NCI-H2107 treated with DMSO at 0.1 percent for 48 hours (cell line): ENCODE measurements around the gene DNAH17.
"Not testable (repeated sequence)": the region's sequence is repeated elsewhere in the genome, so short reads cannot be mapped to it uniquely, and the experiment has no call there.

Experiments used
- DNase-seq: peaks from one replicate; lab custom pipeline; 2025; ENCODE audit not compliant: unreplicated experiment; lab: John Stamatoyannopoulos, UW

Gene DNAH17

DNA sequence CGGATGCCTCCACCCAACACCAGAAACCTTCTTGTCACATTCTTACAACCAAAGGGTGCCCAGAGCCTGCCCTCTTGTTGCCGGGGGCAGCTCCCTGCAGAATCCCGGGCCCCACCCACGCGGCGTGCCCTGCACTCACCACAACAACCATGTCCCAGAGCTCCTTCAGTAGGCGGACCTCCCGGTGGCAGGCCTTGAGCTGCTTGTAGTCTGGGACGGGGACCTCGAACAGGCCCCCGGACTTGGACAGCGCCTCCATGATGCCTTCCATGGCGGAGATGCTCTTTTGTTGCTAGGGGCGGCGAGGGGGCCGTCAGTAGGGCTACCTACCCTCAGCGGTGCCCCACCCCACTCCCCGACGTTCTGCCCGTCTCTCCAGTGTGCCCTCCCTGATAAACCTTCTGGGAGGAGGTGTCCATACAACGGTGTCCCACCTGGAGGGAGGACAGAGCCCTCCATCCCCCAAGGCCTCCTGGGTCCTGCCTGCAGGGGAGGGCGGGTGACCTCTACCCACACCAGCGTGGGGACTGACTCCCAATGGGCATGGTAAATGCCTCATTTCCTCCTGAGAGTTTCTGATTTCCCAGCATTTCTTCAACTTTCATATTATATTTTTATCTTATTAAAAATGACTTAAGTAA, 52.2 kb downstream of the DNAH17 start:
- DNase-seq: no peak

DNA sequence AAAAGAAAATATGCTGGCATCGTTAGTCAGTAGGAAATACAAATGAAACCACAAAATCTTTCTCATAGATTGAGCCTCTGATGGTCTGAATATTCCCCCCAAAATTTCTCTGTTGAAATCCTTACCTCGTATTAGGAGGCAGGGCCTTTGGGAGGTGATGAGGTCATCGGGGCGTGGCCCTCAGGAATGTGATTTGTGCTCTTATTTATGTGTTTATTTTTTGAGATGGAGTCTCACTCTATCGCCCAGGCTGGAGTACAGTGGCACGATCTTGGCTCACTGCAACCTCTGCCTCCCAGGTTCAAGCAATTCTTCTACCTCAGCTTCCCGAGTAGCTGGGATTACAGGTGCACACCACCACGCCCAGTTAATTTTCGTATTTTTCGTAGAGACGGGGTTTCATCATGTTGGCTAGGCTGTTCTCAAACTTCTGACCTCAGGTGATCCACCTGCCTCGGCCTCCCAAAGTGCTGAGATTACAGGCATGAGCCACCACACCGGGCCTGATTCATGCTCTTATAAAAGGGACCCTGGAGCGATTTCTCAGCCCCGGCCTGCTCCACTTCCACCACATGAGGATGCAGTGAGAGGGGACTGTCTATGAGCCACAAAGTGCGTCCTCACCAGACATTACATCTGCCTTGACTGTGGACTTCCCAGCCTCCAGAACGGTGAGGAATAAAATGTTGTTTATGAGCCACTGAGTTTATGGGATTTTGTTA, 53.1 kb downstream of the DNAH17 start:
- no peak for DNase-seq

DNA sequence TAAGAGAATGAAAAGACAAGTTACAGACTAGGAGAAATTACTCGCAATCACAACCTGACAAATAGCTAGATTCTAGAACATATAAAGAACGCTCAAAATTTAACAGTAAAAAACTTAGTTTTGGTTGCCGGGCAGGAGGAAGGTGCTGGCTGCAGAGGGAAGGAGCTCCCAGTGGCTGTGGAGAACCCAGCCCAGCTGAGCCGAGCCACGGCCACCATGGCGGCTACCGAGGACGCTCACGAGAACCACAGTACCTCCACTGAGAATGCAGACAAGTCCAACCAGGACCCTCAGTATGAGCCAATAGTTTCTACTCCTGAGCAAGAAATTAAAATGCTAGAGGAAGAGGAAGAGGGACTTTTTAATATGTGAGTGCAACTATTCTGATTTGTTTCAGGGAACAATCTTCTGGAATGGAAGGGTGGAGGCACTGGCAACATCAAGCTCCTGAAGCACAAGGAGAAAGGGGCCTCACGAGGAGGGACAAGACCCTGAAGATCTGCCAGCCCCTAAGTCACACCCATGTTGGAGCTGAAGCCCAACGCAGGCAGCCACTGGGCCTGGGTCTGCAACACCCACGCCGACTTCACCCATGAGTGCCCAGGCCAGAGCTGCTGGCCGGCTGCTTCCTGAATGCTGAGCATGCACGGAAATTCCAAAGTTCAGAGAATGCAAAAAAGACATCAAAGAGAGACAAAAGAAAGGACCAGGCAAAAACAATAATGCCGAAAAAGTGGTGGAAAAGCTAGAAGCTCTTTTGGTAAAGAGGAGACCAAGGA, 55.0 kb downstream of the DNAH17 start:
- DNase-seq: no peak

DNA sequence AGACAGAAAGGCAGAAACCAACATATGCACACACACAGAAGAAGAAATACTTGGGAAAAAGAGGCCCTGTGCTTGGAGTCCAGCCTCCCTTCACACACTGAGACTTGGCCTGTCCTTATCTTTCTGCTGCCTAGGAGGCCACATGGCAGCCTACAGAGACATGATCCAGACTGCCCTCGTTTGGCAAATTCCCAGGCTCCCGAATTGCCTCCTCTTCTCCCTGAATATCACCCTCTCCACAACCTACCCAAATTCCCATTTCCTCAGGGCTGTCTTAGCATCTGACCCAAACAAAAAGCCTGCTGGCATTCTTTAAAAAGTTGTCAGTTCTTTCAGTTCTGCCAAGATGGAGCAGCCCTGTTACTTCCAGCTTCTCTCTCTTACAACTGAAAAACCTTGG, 59.8 kb downstream of the DNAH17 start:
- no peak for DNase-seq

DNA sequence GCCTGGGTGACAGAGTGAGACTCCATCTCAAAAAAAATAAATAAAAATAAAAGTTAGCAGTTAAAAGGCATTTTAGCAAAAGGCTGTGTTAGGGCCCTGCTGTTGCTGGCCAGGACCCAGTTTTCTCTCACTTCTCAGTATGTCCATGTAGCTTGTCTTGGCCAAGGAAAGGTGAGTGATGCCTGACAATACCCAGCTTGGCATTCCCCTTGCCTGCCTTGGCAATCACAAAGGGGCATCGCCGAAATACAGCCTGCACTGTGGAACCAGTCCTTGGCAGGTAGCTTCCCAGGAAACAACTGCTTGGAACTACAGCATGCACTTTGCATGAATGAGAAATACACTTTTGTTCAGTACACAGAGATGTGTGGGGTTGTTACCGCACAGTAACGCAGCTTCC, 61.7 kb downstream of the DNAH17 start:
- DNase-seq: no peak

DNA sequence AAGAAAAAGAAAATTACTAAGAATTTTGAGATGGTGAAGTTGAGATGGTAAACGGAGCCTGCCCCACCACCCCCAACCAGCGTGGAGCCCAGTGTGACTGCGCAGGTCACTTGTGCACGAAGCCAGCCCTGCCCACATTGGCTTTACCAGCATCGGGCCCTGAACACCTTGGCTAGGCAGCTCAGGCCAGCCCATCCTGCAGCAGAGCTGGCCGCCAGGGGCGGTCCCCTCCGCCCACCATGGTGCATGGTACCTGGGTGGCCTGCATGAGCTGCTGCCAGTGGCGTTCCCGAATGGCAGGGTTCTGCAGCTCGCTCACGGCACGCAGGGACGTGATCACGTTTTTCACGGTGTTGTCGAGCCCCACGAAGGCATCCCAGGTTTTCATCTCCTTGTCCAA, 62.7 kb downstream of the DNAH17 start:
- DNase-seq: no peak

DNA sequence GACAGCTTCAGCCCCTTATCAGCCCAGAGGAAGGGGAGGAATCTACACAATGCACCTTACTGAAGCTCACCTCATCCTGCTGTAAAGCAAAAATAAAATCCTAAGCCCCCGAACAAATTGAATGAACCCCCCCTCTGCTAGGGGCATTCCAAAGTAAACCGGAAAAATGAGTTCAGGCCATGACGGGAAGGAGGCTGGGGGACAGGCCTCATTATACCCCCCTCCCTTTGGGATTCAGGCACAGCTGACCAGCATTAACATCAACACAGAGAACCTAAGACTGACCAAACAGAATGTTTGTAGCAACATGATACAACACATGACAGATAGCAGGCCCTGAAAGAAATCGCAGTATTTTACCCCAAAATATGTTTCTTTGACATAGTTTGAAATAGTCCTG, 64.2 kb downstream of the DNAH17 start:
- no peak for DNase-seq

DNA sequence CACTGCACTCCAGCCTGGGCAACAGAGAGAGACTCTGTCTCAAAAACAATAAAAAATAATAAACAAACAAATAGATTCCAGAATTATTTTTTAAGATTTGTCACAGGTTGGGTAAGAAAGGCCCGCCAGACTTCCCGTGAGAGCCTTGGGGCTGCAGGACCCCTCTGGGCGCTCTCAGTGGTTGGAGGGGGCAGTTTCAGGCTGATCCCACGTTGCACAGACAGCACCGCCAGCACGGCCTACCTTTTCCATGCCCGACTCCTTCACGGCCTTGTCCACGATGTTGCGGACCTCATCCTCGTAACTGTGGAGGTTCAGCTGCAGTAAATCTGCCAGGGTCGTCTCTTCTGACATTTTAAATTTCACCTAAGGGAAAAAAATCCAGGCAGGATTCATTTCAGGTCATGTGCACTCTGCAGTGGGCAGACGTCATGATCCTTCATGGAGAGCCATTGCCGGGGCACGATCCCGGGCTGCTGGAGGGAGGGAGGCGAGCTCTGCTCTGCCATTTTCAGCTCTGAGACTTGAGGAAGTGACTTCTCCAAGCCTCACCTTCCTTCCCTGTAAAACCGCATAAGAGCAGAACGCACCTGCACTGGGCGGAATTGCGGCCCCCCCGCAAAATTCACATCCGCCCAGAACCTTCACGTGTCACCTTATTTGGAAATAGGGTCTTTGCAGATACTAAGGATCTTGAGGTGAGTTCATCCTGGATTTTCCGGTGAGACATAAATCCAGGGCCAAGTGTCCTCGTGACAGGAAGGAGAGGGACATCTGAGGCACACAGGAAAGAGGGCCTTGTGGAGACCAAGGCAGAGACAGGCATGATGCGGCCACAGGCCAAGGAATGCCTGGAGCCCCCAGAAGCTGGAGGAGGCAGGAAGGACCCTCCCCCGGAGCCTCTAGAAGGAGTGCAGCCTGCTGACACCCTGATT, 66.8 kb downstream of the DNAH17 start:
- DNase-seq: no peak

DNA sequence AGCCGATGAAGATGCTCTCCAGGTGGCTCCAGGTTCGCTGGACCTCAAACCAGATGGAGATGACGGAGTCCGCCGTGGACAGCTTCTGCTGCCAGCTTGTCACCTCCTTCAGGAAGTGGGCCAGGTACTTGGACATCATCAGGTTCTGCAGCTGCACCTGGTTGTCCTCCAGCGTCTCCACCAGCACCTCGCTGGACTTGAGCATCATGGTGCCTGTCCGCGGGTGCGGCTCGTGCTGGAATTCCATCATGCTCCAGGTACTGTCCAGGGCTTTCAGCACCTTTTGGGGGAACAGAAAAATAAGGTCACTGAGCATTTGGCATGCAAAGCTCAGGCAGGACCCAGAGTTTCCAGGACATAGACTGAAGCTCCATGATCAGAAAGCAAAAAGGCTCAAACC, 69.7 kb downstream of the DNAH17 start:
- no peak for DNase-seq

DNA sequence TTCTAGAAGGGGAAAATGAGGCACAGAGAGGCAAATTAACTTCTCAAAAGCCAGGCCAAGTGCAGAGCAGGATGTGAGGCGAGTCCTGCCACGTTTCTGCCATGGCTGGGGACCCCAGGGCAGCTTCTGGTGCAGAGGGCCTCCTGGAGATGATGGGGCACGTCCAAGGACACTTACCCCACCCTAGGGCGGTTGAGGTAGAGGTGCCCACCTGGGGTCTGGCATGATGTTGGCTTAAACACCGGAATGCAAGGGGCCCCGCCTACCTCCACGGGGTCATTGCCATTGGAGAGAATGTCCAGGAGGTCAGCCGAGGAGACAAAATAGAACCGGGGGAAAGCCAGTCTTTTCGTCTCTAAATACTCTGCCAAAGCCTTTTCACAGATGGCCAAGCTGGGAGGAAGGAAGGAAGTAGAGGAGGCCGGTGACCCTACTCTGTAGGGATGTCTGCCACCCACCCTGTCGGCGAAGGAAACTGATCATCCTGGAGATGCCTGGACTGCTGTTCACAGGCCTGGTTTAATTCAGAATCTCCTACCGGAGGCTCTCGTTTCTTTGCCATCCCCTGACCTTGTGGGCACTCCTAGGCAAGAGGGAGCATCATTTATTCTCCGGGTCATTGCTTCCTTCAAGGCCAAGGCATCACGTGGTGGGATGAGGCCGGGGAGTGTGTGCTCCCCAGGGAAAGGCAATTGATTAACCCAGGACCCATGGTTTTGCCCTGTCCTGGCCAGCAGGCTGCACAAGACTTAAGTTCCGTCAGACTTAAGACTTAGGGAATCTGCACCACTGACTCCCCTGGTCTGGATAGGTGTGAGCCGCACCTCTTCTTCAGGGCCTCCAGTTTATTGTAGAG, 70.5 kb downstream of the DNAH17 start:
- no peak for DNase-seq

DNA sequence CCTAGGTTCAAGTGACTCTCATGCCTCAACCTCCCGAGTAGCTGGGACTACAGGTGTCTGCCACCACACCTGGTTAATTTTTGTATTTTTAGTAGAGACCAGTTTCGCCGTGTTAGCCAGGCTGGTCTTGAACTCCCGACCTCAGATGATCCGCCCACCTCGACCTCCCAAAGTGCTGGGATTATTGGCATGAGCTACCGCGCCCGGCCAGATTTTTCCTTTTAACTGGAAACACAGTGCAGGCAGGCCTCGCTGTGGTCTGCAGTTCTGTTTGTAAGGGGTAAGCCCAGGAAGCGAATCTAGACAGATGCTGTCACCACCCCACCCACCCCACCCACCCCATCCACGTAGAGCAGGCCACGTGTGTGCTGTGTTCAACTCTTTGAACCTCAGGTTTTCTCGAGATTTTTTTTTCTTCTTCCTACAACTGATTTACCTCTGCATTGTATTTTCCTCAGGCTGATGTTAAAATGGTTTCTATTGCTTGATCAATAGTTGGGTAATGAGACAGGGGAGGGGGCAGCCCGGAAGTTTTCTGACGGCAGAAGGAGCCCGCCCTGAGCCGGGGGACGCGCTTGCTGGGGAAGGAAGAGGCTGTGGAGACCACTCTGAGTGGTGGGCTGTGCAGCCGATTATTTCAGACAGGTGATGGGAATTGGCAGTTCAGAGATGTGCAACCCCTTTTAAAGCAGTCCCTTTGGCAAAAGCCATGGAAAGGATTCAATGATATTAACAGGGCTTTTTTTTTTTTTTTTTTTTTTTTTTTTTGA, 72.9 kb downstream of the DNAH17 start:
- DNase-seq: no peak

DNA sequence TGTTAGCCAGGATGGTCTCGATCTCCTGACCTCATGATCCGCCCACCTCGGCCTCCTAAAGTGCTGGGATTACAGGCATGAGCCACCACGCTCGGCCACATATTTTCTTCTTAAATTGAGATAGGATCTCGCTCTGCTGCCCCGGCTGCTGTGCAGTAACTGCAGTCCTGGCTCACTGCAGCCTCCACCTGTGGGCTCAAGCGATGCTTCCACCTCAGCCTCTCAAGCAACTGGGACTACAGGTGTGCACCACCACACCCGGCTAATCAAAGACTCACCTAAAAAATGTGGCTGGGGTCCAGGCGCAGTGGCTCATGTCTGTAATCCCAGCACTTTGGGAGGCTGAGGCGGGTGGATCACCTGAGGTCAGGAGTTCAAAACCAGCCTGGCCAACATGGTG, 73.8 kb downstream of the DNAH17 start:
- DNase-seq: not testable (repeated sequence)

DNA sequence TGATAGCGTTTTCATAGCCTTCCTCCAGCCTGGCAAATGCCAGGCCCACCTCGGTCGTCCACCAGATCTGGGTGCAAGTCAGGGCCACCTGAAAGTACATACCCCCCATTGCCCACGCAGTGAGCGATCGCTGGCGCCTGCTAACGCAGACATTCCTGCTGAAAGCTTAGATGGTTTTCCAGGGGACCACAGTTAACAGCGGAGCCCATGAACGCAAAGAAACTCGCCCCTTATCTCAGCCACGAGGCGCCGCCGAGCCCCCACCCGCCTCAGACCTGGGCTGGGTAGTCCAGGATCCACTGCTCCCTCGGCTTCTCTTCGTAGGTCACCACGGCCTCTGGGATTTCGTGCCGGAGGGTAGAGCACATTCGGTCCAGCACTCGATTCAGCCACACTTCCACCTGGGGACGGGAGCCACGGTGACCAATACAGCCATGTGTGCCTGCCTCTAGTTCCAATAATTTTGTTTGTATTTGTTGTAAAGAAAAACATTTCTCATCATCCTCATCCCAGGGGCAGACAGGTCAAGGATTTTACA, 74.5 kb downstream of the DNAH17 start:
- DNase-seq: no peak

DNA sequence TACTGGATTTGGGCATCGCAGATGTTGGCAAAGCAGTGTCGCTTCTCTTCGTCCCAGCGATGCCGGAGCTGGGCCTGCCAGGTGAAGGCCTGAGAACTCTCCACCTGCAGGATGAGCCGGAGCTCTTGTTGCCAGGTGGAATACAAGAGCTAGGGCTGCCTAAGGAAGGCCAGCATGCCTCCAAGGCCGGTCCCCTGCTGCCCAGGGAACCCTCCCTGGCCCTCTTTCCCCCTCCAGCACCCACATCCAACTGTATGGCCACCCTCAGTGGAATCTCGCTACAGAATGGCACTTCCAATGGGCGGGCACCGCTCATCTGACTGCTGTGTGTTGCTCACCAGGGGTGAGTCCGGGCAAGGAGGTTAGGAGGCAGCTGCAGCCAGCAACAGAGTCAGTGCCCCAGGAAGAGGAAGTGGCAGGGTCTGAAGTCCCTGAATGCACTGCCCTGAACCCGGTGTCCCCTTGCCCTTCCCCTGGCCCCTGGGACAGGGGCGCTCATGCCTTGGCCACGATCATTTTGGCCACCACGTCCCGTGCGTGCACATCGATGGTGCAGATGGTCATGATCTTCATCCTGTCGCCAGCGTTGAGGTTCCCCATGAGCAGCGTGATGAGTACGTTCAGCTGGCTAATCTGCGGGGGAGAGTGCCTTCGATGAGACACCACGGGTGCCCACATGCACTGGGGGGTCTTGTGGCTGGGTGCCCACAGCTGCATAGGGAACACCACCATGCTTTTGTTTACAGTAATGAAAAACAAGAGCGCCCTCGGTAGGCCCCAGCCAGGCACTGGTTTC, 75.8 kb downstream of the DNAH17 start:
- no peak for DNase-seq

DNA sequence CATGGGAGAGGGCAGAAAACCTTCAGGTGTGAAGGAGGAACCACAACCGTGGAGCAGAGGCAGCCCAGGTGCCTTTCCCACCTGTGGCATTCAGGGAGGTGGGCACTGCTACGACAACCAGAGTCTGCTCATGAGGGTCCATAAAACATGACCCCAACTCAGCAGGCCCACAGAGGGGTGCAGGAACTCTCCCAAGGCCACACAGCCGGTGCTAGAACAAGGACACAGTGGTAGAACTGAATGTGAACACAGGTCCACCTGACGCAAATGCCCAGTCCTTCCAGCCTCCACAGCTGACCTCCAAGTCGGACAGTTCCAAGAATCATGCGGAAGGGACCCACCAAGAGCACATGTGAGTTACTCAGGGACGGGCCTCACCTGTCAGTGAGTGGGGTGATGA, 76.4 kb downstream of the DNAH17 start:
- no peak for DNase-seq

DNA sequence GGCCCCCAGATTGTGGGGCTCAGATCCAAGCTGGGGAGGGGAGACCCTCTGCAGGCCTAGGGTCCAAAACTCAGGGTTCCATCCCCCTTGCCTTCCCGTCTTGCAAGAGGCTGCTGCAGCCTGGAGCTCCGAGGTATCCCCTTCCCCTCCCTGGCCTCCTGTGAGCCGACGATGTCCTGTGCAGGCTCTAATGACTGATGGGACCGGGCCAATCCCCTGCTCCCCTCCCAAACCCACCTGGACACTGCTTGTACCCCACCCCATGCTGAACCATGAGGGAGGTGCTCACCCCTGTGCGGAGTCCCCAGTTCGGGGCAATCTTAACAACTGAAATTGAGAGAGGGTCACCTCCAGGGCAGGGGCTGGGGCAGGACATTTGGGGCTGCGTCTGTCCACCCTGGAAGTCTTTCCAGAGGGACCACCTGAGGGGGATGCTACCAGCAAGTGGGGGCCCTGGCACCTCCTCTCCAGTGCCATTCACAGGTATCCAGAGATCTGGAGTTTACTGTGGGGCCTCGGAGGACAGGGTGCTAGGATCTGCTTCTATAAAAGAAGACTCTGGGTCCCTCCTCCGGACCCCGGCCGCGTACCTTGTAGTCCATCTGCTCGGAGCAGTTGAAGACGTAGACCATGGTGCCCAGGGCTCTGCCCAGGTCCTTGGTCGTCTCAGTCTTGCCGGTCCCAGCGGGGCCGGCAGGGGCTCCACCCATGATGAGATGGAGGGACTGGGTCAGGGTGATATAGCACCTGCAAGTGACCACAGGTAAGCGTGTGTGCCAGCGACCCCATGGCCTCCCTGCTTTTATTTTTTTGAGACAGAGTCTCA, 77.3 kb downstream of the DNAH17 start:
- DNase-seq: no peak

DNA sequence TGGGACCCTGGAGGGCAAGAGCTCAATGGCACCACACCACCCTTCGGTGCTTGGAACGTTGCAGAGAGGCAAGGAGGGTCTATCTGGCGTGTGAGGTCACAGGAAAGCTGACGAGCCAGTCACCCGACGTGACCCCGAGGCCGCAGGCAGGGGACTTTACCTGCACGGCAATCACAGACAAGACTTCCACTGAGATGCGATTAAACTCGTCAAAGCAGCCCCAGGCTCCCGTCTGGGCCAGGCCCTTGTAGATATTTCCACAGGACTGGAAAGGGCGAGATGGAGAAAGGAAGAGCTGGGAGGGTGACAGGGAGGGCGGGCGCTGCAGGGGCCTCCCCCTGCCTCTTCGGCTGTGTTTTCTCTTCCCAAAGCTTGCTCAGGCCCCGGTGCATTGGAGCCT, 78.3 kb downstream of the DNAH17 start:
- no peak for DNase-seq
